Tibial nerve (tissue), 4 donors: ENCODE measurements around the gene NRXN3.

Source experiments
- EP300 ChIP-seq, 2 donors: sonication (generic); formaldehyde crosslinking; IDR thresholded peaks; one replicate each; pipeline ENCODE4 v1.6.1; 2017; ENCODE audit warnings: antibody characterized with exemption in 2 of 2, mild to moderate bottlenecking in 1 of 2
- POLR2A ChIP-seq, 2 donors: fragments of 450-650 bp; IDR thresholded peaks; one replicate each; pipeline ENCODE4 v1.6.1; 2017; ENCODE audit warnings: antibody characterized with exemption in 2 of 2, mild to moderate bottlenecking in 2 of 2, moderate library complexity in 2 of 2
- TF ChIP-seq, protein P1 (sequence below), 5 experiments: fragments of 200-600 bp in 3 of 5; fragments of 450-650 bp in 2 of 5; sonication (generic) in 3 of 5; IDR thresholded peaks; one replicate each; pipeline ENCODE4 v1.5.1; 2016 to 2019; ENCODE audit warnings: antibody characterized with exemption in 5 of 5, mild to moderate bottlenecking in 3 of 5, moderate library complexity in 2 of 5

DNA sequence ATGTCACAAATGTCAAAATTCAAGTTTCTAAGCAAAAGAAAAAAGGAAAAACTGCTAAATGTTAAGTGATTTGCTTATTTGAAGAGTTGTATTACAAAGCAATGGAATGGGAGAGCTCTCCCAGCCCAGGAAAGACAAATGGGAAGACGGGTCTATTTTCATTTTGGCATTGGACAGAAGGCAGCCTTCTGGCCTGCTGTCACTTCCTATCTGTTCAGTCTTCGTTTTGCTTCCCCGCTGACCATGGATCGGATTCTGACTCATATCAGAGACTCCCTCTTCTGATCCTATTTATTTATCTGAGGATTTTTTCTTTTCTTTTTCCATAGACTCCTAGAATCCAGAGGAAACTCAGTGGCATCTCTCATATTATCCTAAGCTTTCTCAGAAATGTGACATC, 1406.3 kb downstream of the NRXN3 start:
- TF ChIP-seq, protein P1, sequence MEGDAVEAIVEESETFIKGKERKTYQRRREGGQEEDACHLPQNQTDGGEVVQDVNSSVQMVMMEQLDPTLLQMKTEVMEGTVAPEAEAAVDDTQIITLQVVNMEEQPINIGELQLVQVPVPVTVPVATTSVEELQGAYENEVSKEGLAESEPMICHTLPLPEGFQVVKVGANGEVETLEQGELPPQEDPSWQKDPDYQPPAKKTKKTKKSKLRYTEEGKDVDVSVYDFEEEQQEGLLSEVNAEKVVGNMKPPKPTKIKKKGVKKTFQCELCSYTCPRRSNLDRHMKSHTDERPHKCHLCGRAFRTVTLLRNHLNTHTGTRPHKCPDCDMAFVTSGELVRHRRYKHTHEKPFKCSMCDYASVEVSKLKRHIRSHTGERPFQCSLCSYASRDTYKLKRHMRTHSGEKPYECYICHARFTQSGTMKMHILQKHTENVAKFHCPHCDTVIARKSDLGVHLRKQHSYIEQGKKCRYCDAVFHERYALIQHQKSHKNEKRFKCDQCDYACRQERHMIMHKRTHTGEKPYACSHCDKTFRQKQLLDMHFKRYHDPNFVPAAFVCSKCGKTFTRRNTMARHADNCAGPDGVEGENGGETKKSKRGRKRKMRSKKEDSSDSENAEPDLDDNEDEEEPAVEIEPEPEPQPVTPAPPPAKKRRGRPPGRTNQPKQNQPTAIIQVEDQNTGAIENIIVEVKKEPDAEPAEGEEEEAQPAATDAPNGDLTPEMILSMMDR (IDR thresholded peaks at IDR 0.05) = no peak
- TF ChIP-seq EP300 (IDR thresholded peaks at IDR 0.05) (no peak), POLR2A (IDR thresholded peaks at IDR 0.05) (no peak)
